ENCODE measurements around the gene CARMIL1.

Gene CARMIL1

DNA sequence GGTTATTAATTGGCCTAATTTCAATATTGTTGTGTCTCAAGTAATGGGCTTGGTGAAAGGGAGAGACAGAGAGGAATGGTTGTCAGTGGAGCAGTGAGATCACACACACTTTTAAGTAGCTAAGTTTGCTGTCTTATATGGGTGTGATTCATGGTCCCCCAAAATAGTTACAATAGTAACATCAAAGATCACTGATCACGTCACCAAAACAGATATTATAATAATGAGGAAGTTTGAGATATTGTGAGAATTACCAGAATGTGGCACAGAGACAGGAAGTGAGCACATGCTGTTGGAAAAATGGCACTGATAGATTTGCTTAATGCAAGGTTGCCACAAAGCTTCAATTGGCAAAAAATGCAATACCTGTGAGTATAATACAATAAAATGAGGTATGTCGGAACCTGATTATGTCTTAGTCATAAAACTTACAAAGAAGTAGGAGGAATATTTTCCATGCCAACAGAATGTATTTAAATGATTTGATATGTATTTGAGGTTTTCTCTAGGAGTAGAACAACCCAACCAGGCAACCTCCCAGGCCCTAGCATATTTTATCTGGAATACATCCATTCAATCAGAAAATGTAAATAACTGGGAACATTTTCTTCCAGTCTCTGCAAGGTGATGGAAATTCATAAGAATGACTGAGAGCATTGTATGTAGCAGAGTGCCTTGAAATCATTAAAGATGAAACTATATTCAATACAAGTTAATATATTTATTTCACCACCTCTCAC is 167.8 kb downstream of the CARMIL1 start:
- DNase-seq = peak; percentile 35 to 84 (median 58)

DNA sequence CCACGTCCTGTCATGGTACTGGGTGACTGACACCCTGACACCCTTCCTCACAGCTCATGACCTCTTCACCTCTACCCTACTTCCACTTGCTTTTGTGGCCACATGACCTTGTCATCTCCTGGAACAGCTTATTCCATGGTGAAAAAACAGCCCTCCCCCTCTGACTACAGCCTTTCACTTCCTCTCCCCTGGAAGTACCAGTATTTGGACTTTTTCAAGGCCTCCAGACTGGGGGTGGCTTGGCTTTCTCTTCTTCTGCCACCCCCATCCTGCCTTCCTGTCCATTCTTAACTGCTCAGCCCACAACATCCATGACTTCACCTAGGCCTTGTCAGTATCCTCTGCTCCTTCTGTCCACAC is 168.4 kb downstream of the CARMIL1 start:
- peak; percentile 71 to 91 (median 86) for DNase-seq

DNA sequence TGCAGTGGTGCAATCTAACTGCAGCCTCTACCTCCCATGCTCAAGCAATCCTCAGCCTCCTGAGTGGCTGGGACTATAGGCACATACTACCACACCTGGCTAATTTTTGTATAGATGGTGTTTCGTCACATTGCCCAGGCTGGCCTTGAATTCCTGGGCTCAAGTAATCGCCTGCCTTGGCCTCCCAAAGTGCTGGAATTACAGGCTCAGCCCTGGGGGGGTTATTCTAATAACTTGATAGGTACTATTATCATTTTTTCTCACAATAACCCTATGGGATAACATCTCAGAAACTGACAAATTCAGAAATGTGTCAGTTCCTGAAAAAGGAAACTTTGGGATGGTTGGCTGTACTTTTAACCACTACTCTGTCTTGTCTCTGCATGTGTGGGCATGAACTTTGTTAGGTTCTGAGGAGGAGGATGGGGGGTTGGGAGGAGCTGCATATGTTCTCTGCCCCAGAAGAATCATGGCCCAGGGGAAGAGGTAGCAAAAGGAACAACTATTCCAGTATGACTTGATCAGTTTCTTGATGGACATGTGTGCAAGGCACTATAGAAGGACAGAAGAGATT is 169.9 kb downstream of the CARMIL1 start:
- peak in 3 of 4 experiments; percentile 27 to 58 (median 34) for DNase-seq

DNA sequence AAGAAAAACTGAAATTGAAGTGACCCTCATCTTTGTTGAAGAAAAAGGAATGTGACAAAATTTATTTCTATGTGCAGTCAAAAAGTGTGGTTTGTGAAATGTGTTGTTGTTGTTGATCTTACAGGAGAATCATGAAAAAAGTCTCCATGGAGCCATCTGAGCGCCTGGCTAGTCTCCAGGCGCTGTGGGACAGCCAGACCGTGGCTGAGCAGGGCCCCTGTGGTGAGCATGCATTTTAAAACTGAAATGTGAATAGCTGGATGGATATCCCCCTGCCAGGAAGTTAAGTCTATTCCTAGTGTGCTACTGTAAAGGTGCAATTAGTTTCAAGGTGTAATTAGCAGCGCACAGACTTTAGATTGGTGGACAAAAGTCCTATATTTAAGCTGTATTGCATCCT is 170.6 kb downstream of the CARMIL1 start:
- DNase-seq = peak in 1 of 4 experiments; percentile 24

DNA sequence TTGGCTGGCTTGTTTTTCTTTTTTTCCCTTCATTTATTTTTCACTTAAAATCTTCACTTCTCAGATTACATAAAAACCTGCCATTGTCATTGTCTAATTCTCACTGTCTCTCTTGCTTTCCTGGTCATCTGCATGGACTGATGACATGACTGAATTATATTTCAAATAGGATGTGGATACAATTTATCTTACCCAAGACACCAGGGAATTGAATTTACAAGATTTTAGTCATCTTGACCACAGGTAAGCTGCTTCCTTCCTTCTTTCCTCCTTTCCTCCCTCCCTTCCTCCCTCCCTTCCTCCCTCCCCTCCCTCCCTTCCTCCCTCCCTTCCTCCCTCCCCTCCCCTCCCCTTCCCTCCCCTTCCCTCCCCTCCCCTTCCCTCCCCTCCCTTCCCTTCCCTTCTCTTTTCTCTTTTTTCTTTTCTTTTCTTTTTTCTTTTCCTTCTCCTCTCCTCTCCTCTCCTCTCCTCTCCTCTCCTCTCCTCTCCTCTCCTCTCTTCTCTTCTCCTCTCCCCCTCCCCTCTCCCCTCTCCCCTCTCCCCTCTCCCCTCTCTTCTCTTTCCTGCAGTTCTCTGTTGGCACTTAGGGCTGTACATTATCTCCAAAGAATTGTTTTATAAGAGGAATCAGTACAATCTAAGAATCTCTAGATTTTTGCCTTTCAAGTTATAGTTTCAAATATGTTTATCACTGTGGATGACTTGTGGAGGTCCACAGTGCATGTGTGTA is 171.5 kb downstream of the CARMIL1 start:
- DNase-seq = no peak

DNA sequence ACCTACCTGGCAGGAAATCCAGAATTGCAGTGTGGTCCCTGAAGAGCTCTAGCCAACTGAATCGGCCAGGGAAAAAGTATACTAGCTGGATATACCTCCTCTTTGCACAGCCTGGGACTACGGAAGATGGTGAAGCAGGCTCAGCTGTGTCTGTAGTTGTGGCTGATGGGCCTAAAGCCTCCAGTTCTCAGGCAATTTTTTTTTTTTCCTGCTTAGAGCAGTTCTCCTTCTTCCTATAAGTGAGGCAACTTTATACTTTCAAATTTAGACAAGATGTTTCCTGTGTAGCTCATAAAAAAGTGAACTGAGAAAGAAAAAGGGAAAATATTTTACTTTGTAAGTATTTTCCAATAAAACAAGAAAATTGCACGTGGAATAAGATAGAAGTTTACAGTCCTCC is 172.9 kb downstream of the CARMIL1 start:
- peak; percentile 42 to 86 (median 74) for DNase-seq

DNA sequence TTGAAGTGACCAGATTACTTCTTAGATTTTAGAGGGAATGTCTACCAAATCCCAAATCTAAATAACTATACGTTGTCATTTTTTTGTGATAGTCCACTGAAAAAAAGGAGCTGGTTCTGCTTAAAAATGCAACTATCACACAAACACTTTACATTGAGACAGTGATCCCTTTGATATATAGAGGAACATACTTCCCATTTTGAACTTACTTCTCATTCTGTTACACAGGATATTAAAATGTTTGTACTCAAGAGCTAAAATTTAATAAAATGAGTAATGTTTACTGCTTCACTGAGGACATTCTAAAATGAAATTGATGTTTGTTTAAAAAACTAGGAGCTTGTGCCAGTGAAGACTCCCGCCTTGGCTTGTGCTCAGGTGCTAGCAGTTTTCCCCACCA is 174.1 kb downstream of the CARMIL1 start:
- DNase-seq = peak in 2 of 4 experiments; percentile 56 to 66

DNA sequence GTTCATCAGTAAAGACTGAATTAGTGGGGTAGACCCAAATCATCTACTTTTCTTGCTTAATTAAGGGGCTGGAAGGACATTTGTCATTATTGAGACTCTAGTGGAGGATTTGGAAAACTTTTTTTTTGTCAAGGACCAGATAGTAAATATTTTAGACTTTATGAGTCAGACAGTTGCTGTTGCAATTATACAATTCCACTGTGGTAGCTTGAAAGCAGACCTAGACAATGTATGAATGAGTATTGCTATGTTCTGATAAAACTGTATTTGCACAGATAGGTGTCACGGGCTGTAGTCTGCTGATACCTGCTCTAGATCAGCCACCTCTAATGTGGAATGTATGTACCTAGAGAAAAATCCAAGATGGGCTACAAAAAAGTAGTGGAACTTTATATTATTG is 175.0 kb downstream of the CARMIL1 start:
- peak in 2 of 4 experiments; percentile 43 to 44 for DNase-seq

DNA sequence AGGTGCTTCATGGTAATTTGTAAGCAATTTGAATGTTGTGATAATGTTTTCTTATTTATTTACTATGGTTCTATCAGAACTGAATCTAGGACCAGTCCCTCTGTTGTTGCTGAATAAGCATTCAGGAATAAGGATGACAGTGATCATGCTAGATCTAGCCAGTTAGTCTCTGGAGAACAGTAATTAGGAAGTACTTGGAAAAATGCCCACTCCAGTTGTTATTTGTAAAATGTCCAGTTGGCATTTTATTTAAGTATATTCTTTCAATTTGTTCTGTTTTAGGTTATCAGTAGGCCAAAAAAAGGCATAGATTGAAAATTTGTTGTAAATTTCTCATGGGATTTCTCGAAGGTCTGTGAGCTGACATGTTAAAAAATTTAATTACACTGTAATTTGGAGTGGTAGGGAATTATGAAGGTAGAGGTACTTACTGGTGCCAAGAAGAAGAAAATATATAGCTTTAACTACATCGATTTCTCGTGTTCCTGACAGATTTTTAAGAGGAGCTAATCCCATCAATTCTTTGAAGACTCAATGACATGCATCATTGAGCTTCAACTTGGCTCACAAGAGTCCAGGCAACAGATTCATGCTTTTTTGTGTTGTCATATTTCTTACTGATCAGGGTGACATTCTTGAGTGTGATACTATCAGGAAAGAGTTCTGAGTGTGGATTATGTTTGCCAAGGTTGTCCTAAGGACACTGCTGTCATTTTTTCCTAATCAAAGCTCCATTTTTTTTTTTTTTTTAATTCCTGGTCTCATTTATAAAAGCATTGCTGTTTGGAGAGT is 177.3 kb downstream of the CARMIL1 start:
- DNase-seq = peak in 2 of 4 experiments; percentile 45 to 58

DNA sequence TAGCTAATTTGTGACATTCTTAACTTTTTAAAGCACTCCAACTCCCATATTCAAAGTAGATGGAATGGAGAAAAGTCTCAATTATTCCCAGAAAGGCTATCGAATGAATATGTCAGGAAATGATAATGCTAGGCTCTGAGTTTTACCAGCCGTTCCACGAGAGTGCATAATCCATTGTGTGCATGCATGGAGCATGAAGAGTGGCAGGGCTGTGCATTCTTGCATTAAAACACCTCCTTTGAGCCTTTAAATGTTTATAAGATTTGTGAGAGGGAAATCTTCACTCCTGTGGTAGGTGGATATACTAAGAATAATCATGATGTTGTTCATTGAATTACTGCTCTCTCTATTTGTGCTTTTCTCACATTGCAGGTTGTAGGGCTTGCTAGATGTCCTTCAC is 178.3 kb downstream of the CARMIL1 start:
- DNase-seq = no peak

DNA sequence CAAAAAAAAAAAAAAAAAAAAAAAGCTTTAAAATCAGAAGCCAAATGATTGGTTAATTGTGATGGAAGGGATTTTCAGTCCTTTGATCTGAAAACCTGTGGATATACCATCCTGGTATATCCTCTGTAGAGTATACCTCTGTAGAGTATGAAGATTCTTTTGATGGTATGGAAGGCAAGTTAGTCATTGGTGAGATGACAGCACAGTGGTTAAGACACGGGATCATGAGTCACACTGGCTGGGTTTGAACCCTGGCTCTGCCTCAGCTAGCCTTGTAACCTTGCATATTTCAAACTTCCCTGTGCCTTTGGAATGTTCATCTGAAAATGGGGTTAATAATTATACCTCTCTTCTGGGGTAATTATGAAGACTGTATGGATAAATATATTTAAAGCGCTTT is 179.3 kb downstream of the CARMIL1 start:
- peak; percentile 60 to 81 (median 78) for DNase-seq

DNA sequence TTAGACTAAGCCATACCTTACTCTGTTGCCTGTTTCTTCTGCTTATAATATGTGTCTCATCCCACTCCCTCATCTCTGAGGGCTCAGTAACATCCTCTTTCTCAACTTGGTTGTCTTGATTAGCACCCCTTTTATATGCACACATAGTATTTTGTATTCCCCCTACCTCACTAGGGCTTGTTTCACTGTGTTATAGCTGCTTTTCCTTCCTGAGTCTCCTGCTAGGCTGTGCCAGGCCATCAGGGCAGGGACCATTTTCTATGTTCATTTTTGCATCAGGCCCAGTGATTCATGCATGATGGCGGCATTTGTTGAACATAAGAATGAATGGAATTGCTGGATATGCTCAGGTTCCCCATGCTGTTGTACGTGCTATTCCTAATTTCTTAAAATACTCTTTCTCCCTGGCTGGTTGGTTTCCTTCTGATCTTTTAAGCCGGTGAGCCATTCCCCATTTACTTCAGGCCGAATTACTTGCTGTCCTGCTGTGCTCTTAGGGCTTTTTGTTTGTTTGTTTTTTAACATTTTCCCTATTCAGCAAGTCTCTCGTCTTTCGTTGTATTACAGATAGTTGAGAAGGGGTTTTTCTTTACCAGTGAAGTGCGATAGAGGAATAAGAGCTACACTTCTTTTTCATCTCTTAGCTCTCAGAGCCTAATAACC is 183.2 kb downstream of the CARMIL1 start:
- no peak for DNase-seq

DNA sequence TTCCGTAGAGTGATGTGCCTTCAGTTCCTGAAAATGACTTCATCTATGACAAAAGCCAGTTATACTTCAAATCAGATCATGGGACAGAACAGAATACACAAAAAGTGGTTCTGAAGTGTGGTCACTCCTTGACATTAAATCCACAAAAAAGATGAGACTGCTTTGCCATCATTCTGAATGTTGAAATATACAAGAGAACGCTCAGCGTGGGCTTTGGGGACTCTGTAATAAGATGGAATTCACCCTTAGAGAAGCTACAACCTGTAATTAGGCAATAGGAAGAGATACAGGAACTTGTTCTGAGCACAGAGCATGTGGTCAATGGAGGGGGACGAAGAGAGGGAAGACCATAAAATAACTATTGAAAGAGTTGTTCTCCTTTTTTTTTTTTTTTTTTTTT is 184.3 kb downstream of the CARMIL1 start:
- DNase-seq = peak; percentile 63 to 91 (median 75)

DNA sequence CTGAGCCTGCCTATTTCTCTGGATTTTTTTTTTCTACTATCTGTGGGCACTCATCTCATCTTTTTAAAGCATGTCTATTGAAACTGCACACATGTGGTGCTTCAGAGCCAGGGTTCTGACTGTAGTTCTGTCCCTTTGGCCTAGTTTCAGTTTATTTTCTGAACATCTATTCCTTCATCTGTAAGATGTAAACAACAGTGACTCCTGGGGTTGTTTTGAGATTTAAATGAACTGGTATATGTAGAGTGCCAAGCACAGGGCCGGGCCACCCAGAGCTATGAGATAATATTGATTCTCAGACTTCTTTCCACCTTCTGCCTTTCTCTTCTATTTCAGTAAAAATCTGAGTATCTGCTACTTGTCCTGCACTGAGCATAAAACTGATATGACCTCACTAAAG is 185.1 kb downstream of the CARMIL1 start:
- DNase-seq = no peak

DNA sequence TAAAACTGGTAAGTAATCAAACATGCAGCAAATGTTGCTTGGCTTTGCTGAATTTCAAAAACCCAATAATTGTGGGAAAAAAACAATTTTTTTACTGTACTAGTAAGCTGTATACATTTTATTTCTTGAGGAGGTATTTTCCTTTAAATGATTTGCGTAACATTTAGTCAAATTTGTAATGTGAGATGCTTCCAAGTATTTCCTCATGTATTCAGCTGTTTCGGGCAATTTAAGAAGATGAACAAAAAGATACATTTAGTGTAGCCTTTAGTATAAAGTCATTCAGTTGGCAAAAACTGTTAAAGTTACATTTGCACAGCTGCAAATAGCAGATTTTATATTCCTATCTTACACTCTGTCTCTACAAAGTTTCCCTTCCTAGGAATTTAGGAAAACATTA is 186.8 kb downstream of the CARMIL1 start:
- no peak for DNase-seq

DNA sequence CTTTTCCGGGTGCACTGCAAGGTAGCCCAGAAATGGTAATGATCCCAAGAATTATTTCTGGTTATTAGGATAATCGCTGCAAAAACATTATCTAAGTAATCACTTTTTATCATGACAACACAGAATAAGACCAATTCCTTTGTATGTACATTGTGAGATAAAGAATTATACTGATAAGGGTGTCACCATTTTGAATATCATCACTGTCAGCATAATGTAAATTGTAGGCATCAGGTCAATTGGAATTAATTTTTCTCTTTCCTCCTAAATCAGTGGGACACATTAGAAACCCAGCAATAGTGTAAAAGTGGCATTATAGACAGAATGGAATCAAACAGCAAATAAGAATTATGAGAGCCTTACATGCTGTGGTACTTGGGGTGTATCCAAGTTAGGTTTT is 189.7 kb downstream of the CARMIL1 start:
- DNase-seq = no peak

DNA sequence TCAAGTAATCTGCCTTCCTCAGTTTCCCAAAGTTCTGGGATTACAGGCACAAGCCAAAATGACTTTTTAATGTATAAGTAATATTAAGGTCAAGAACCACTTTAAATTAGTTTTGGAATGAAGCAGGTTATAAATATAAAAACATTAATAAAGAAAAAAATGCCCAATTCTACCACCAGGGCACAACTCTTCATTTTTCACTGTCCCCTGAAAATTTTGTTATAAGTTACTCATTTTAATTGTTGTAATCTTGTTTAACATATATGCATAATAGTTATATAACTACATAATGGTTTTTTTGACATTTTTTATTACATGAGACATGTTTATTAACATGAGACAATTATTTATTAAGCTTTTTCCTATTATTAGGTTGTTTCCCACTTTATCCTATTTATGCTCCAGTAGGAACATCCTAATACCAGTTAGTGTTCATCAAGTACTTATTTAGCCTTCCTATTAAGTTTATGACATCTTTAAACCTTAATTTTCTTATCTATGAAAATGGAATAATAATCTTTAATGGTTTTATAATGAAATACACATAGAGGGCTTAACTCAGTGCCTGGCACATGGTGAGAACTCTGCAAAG is 190.7 kb downstream of the CARMIL1 start:
- no peak for DNase-seq

DNA sequence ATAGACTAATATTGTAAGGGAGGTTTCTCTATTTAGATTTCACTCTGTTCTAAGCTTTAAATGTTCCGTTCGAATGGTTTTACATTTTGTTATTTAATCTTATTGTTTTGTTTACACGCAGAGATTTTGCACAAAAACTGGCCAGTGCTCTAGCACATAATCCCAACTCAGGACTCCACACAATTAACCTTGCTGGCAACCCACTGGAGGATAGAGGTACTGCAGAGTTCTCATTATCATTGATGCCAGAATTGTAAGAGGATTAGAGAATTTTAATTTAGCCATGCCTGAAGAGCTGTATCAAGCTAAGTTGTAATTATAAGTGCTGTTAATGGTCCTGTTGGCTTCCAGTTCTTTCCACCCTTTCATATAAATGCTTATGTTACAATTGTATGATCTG is 193.1 kb downstream of the CARMIL1 start:
- DNase-seq = no peak

DNA sequence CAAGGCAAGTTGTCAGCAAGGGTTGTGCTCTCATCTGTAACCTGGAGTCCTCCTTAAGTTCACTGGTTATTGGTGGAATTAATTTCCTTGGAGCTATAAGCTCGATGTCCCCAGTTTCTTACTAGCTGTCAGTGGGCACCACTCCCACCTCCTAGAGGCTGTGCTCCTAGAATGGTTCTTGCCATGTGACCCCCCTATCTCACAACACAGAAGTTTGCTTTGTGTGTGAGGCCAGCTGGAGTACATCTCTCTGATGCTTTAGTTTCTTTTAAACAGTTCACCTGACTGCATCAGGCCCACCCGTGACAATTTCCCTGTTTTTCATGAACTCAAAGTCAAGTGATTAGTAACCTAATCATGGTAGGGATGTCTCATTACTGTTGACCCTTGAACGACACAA is 193.7 kb downstream of the CARMIL1 start:
- no peak for DNase-seq

DNA sequence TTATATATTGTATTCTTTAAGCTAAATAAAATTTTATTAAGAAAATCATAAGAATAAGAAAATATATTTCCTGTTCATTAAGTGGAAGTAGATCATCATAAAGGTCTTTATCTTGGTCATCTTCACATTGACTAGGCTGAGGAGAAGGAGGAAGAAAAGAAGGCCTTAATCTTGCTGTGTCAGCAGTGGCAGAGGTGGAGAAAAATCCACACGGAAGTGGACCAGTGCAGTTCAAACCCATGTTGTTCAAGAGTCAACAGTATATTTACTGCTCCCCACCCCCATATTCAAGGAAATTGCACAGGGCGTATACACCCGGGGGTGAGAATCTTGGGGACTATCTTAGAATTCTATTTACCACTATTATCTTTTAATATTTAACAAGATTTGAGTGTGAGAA is 194.3 kb downstream of the CARMIL1 start:
- peak in 1 of 4 experiments; percentile 33 for DNase-seq

DNA sequence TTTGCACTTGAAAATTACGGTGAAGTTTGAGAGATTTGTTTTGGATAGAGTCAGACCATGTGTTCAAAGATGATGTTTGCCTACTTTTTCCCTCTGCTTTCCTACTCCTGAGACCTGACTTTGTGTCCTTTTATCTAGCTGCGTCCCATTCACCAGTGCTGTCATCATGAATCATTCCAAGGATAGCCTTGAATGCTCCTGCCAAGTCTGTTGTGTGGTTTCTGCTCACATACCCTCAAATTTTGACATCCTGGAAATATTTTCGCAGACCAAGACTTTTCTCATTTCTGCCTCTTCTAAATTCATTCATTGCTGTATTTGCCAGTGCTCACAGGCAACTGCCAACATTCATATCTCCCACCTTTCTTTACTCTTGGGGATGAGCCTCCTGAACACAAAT is 197.0 kb downstream of the CARMIL1 start:
- DNase-seq = no peak

DNA sequence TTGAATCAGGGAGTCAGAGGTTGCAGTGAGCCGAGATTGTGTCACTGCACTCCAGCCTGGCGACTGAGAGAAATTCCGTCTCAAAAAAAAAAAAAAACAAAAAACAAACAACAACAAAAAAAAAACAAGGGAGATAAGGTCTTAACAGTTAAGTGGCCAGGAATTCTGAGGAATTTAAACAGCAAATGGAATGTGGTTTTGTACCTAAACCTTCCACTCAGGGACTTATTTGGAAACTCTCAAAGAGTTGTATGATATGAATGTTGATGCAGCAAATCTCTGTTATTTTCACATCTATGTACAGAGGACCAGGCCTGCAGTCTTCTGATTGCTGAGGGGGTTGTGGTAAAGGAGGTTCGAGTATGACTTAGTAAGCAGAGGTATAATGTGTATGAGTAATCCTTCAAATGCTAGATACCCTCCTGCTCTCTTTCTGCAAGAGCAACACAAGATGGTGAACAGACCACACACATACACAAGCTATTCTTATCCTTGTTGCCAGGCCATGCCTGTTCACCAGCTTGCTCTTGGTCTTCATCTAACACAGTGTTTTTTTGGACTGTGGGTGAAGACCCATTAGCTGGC is 197.9 kb downstream of the CARMIL1 start:
- no peak for DNase-seq
